Stimulated activated CD8-positive, alpha-beta memory T cell treated with anti-CD3 and anti-CD28 coated beads, Interleukin-7, amount 100 ng/mL, for 1 hour (primary cell): ENCODE measurements around the gene ABHD16A.
A peak's percentile ranks its signal among the peaks of the same experiment; 100 is the strongest.

ENCODE experiments used
- DNase-seq, 2 donors: peaks; one replicate each; pipeline ENCODE4 v3.0.0-alpha.2; 2020; ENCODE audit warnings: low read depth in 2 of 2

Gene ABHD16A

DNA sequence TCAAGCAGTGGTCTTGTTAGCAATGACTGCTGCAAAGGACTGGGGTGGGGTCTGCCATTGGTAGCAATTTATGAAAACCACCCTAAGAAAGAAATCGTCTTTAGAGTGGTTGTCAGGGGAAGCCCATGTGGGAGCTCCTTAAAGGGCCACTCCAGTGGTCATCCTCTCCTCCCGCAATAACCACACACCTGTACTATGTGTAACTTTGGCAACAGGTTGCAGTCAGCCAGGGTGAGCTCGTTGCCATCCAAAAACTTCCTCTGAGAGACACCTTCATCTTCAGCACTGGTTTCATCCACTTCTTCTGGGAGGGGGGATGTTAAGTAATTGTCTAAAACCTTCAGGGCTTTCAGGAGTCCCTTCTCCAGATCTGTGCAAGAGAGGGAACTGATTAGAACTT is 28.9 kb upstream of the ABHD16A start:
- DNase-seq = no peak

DNA sequence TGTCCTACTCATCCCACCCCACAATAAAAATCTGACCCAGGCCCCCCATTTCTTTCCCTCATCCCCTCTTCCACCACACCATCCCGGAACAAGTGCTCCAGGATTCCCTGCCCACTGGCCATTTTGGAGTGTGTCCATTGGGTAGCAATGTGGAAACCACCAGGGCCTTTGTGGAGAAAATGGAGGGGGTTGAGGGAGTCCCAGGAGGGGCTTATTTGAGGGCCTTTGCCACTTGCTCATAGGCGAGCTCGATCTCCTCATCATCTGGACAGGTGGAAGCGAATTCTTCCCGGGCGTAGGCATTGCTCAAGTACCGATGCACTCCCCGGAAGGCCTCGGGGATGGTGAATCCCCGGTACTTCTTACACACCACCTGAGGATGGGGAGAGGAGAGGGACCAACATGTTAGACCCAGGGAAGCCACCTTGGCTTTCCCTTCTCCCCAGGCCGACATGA is 27.5 kb upstream of the ABHD16A start:
- no peak for DNase-seq

DNA sequence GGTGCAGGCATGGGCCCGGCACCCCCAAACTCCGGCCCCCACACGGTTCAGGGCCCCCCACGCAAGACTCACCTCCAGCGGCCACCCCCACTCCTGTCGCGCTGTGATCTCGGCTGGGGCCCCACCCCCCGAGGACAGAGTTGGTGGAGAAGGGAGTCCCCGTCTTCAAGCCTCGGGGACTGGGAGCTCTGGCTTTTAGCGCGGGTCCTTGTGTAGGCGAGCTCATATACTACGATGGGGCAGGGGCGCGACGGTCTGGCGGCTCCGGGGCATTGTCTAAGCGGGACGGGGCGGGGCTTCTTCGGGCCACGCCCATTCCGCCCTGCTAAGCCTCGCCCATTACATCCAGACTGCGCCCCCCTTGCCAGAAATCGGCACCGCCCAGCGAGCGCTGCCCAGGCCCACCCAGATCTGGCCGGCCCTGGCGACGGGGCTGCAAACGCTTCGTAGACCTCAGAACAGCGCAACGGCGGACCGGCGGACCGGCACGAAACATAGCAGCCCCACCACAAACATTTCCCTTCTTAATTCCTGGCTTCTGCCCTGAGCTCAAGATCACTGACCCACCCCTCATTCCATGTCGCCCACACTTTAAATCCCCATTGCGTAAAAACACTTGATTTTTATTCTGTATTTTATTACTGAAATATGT is 27.0 kb upstream of the ABHD16A start:
- peak; percentile 42 to 44 for DNase-seq

DNA sequence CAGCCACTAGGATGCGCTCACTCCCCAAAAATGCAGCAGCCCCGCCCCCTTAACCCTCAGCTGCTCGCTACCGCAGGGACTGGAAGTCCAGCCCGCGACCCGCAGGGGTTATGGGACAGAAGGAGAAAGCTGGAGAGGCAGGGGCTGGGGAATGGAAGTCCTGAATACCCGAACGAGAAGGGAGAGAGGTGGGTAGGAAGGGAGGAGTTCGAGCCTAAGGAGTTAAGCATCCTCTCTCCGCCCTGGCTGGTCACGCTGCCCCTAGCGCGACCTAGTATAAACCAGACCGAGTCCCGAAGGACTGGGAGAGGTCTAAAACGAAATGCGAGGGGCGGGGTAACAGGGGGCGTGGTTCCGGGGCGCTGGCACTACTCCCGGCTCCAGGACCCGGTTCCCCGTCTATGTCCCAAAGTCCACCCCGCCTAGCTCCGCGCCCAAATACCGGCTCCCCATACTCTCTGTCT is 26.4 kb upstream of the ABHD16A start:
- peak; percentile 52 to 70 for DNase-seq

DNA sequence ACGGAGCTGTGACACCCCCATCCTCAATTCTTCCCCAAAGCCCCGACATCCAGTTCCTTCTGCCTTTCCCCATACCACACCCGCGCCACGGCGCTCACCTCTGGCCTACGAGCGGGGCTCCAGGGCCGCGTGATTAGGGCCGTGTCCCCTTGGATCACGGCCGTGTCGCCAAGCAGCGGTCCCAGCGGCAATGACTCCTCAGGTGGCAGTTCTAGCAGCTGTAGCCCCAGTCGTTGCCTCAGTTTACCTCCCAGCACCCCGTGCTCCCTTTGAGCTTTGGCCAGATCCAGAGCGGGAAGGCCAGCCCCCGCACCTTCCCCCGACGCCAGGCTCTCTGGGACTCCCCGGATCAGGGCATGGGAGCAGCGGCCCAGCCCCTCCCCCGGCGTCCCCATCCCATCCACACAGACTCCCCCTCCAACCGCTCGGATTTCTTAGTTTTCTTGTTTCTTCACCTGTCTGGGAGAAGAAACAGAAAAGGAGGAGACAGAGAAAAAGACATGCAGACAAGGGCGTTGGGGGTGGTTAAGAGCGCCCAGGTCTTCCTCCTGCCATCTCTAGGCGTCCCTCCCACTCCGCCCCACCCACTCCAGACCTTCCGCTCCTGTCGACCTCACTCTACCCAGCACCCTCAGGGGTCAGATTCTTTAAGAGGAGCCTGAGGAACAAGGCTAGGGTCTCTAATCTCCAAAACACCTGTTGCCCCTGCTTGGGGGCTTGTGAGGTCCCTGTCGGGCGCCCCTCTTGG is 25.8 kb upstream of the ABHD16A start, which contains the start of gene DDAH2:
DDAH2 (minus strand) TSS at position 533 of the 748 bp plus-strand sequence; CDS start at position 395, 138 bp downstream.
- DNase-seq = no peak

DNA sequence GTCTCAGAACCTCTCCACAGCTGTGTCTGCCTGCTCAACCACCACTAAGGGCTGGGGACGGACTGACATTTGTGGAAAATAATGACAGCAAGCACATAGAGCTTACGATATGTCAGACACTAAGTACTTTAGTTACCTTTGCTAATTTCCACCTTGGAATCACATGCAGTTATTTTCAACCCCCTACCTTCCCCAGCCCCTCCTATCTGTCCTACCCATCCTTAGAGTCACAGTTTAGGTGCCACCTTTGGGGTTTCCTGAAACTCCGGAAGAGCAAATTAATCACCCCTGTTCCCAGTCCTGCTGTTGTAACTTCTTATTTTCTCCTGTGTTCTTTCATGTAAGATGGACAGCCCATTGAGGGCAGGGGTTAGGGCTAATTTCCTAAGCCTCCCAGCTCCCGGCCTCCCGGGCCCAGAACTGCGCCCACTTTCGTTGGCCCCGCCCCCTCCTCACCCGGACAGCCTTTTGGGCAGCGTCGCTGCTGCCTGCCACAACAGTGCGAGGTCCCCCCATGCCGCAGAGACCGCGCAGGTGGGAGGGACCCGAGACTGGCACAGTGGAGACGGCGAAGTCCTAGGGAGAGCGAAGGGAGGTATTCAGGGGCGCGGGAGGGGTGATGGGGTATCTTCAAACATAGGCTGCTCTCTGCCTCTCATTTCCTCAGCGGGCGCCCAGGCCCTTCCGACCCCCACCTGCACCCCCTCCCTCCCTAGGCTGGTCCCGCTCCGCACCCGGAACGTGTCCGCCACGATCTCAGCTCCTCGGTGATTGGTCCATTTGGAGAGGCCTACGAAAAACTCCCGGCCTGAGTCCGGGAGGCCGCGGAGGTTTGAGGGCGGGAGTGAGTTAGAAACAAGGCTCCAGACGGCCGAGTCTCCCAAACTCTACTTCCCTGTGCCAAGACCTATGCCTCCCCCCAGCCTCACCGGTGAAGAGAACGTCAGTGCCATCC is 24.9 kb upstream of the ABHD16A start:
- DNase-seq = no peak

DNA sequence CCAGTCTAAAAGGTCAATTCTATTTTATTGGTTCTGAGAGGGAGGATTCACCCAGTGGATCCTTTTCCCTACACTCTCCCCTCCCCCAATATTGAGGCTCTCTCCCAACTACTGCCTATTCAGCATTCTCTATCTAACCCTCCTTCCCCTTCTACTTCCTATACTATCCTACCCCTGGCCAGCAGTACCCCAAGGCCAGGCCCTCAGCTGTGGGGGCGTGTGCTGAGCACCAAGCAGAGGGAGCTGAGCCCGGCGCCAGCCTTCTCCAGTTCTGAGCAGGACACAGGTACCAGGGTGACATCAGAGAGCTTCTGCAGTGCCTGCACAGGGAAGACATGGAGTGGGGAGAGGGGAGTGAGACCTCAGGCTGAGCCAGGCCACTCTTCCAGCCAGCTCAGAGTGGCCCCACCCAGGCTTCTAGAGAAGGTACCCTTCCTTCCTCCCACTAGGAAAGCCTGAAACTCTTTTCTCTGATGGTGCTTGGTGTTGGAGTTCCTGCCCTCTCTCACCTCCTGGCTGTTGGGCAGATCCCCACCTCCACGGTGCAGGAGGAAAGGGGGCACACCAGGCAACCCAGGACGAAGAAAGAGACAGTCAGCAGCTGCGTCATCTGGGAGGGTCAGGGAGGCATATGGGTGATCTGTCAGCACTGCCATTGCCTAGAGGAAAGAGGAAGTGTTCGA is 24.1 kb upstream of the ABHD16A start:
- DNase-seq = no peak

DNA sequence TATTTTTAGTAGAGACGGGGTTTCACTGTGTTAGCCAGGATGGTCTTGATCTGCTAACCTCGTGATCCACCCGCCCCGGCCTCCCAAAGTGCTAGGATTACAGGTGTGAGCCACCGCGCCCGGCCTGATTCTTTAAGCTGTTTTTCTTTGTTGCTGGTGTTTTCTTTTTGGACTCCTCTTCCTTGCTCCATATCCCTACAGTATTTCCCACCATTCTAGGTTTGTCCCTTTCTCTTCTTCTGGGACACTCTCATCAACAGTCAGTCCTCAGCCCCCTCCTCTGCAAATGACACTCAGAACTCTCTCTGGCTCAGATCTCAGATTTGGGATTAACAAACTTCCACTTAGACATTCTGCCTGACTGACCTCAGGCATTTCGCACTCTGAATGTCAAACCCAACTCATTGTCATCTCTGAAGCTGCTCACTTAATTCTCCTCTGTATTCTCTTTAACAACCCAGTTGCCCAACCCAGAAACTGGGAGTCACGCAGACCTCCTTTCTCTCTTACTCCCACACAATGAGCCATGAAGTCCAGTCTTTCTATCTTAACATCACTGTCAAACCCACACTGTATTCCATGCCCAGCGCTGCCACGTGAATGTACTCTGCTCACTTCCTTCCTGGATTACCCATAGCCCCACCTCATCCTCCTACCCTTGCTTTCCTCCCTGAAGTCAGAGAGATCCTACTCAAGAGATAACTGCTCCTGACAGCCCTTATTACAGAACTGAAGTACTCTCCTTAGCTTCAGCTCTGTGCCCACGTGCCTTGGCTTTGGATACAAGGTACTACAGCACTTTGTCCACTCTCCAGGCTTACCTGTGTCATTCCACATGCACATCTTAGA is 22.6 kb upstream of the ABHD16A start:
- DNase-seq = no peak

DNA sequence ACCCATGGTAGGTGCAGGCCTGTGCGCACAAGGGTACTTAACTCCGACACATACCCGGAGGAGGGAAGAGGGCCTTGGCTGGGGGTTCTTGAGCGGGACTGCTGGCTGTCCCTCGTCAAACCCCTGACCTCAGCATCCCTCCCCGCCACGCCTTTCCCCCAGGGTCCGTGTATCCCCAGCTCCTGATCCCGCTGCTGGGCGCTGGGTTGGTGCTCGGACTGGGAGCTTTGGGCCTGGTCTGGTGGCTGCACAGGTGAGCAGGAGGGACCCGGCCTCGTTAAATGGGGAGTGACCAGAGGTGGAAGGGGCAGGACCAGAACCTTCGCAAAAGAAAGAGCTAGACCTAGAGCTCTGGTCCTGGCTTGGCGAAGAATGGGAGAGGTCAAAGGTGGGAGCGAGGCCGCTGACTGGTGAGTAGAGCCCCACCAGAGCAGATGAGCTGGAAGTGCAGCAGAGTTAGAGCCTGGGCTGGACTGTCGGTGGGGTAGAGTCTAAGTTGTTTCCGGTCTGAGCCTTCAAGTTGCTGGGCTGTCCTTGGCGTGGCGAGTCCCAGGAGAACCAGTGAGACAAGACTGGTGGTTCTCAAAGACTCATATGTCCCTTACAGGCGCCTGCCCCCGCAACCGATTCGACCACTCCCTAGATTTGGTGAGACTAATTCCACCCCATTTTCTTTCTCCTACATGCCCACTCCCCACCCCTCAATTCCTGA is 21.0 kb upstream of the ABHD16A start:
- no peak for DNase-seq

DNA sequence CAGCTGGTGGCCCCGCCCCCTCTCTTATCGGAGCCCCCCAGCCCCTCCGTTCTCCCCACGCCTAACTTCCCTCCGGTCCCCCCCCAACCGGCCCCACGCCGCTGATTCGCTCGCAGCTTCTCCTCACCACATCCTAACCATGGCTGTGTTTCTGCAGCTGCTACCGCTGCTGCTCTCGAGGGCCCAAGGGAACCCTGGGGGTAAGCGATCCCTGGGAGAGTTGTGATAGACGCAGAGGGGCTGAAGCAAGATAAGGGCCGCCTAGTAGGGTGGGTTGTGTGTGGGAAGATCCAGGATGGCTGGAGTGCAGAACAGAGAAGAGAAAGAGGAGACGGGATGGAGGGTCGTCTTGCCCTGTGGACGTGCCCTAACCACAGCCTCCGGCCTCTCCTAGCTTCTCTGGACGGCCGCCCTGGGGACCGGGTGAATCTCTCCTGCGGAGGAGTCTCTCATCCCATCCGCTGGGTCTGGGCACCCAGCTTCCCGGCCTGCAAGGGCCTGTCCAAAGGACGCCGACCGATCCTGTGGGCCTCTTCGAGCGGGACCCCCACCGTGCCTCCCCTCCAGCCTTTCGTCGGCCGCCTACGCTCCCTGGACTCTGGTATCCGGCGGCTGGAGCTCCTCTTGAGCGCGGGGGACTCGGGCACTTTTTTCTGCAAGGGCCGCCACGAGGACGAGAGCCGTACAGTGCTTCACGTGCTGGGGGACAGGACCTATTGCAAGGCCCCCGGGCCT is 20.3 kb upstream of the ABHD16A start, which contains the start of gene MPIG6B:
MPIG6B (plus strand) TSS at position 129 of the 735 bp plus-strand sequence; CDS start at position 140, 11 bp downstream.
- no peak for DNase-seq

DNA sequence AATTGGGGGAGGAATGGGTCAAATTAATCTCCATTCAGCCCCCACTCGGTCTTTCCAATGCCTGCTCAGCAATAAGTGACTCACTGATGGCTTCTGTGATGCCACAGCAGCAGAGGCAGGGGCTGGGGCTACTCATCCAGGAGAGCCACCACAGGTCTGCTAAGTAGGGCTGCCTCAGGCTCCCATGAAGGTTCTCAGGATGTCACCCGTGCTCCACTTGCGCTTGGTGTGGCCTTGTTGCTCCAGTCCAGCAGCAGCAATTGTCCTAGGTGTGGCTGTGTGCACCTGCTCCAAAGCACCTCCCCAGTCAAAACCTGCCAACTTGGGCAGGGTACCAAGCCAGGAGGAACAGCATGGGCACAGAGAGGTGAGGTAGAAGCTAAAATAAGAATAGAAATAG is 19.0 kb upstream of the ABHD16A start:
- DNase-seq = no peak

DNA sequence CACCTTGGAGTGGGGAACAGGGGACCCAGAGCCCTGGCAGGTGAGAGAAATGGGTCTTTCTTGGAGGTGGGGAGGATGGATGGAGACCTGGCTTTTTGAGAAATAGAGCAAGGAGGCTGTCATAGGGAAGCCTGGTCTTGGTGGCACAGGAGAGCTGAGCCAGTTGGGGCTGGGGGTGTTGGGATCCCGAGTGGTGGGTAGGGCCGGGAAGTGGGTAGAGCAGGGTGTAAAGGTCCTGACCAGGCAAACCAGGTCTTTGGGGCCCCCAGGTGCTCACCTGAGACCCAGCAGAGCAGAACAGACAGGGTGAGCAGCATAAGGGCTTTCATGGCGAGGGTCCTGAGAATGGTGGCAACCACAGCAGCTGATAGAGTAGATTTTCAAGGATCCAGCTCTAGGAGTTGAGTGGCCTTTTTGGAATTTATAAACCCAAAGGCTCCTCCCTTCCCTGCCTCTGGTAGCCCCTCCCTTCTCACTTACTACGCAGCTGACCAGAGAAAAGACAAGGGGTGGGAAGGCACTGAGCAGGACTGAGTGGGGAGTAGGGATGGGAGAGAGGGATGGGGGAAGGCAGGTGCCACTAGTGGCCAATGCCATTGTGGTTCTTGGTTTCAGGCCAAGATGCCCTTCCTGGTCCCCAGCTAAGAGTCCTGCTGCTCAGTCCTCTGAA is 18.4 kb upstream of the ABHD16A start, which contains the start of gene LY6G6C:
LY6G6C (minus strand) TSS at position 396 of the 670 bp plus-strand sequence; CDS start at position 329, 67 bp downstream.
- DNase-seq = no peak

DNA sequence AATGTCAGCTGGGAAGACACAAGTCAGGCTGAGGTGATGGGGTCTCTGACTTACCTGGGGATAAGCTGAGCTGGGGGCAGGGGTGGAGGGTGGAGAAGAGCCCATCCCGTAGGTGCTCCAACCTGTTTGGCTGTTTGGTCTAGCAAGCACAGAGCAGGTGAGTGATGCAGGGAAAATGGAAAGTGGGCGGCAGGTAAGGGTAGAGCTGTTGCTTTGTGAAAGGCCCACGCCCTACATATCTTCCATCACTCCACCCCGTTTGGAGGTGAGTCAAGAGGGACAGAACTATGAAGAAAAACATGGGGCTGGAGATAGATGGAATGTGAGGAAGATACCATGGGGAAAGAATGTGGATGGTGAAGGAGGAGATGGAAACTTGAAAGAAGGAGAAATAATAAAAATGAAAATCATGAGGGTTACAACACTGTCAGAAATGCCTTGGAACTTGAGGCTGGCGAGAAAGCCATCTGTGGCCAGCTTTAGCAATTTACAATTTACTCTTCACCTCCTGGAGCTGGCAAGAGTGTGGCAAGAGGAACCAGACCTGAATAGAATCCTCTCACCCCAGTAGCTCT is 17.2 kb upstream of the ABHD16A start:
- DNase-seq = no peak

DNA sequence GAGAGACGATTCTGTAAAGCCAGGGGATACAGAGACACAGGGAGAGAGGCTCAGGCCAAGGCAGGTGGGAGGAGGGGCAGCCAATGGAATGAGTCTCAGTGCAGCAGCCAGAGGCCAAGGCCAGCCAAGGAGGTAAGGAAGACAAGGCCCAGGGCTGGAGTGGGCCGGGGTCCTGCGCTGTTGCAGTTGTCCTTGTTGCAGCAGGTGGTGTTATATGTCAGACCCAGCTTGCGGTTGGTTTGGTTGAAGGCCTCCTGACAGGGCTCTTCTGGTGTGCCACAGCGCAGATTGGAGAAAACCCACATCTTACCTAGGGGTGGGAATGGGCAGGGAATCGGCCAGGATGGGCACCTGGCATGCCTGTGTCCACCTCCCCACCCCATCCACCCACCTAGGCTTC is 15.9 kb upstream of the ABHD16A start:
- DNase-seq = no peak

DNA sequence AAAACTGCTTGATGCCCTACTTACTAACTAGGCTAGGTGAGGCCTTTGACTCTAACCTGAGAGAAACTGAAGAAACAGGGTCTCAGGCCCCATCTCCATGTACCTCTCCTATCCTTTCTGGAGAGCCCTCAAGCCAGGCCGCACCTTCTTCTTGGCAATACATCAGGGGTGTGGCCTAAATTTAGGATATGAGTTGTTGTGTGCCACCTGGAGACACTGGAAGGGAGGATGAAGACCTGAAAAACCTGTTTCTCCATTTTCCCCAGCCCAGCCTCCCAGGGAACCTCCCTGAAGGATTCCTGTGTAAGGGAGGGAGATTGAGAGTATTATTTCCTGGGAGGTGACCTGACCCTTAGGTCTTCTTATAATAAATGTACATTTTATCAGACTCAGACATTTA is 15.1 kb upstream of the ABHD16A start:
- no peak for DNase-seq

DNA sequence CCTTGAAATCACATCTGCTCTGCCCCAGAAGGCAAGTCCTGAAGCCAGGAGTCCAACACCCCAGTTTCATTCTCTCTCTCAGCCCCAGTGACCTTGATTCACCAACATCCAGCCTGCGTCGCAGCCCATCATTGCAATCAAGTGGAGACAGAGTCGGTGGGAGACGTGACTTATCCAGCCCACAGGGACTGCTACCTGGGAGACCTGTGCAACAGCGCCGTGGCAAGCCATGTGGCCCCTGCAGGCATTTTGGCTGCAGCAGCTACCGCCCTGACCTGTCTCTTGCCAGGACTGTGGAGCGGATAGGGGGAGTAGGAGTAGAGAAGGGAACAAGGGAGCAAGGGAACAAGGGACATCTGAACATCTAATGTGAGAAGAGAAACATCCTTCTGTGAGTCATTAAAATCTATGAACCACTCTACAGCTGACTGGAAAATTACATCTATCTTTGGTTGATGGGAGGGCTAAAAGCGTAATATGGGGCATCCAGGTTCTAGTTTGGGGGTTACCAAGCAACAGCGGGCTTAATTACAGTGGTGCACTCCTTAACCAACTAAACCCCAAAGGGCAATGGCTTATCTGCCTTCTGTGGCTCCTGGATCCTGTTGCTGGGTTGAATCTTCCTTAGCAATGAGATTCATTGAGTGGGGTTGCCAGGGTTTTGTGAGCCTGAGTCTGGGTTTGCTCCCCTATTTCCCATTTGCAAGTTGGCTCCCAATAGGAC is 14.5 kb upstream of the ABHD16A start:
- DNase-seq = no peak
